Esophagus muscularis mucosa (tissue), 4 donors: ENCODE measurements around the gene HLX. TPM values are rescaled to one million over a fixed set of nuclear protein-coding genes. Genes with fewer than 3 reads are reported as not detected.
A peak's percentile ranks its signal among the peaks of the same experiment; 100 is the strongest.

Experiments
- DNase-seq: peaks from one replicate; pipeline ENCODE4 v3.0.0-alpha.2; 2017; ENCODE audit errors: extremely low spot score
- H3K27ac ChIP-seq, 4 donors: fragments of 200-600 bp; sonication (generic); replicated peaks in 1 of 4; 1 replicate in 3 of 4; 2 replicates in 1 of 4; pipeline ENCODE4 v1.5.1; 2016 to 2019; ENCODE audit warnings: mild to moderate bottlenecking in 1 of 4
- H3K27me3 ChIP-seq, 4 donors: fragments of 200-600 bp; sonication (generic); one replicate each; pipeline versions ENCODE4 v1.5.1 to v1.6.0; 2016 to 2019
- H3K36me3 ChIP-seq, 4 donors: fragments of 200-600 bp; sonication (generic); one replicate each; pipeline ENCODE4 v1.5.1; 2016 to 2019
- H3K4me1 ChIP-seq, 4 donors: fragments of 200-600 bp; sonication (generic); one replicate each; pipeline ENCODE4 v1.5.1; 2016 to 2019
- H3K4me3 ChIP-seq, 4 donors: fragments of 200-600 bp; sonication (generic); 1 replicate in 2 of 4; 2 replicates in 2 of 4; pipeline ENCODE4 v1.5.1; 2016 to 2019; ENCODE audit warnings: mild to moderate bottlenecking in 4 of 4, moderate library complexity in 1 of 4
- H3K9me3 ChIP-seq, 4 donors: fragments of 200-600 bp; sonication (generic); 1 replicate in 3 of 4; 2 replicates in 1 of 4; pipeline ENCODE4 v1.5.1; 2016 to 2019
- CTCF ChIP-seq, 3 experiments: fragments of 200-600 bp in 2 of 3; fragments of 450-650 bp in 1 of 3; sonication (generic) in 2 of 3; IDR thresholded peaks; one replicate each; pipeline ENCODE4 v1.5.1; 2017 to 2019; ENCODE audit warnings: antibody characterized with exemption in 3 of 3, mild to moderate bottlenecking in 2 of 3, moderate library complexity in 1 of 3
- EP300 ChIP-seq: sonication (generic); formaldehyde crosslinking; IDR thresholded peaks from one replicate; pipeline ENCODE4 v1.6.1; 2017; ENCODE audit warnings: antibody characterized with exemption
- POLR2A ChIP-seq: fragments of 450-650 bp; IDR thresholded peaks from one replicate; pipeline ENCODE4 v1.6.1; 2017; ENCODE audit warnings: antibody characterized with exemption, moderate library complexity, mild to moderate bottlenecking, low read depth
- POLR2AphosphoS5 ChIP-seq, 2 donors: sonication (generic); formaldehyde crosslinking; IDR thresholded peaks; one replicate each; pipeline ENCODE4 v1.6.1; 2017; ENCODE audit warnings: antibody characterized with exemption in 2 of 2
- WGBS: methylation state at CpG from one replicate; pipeline ENCODE4 v1.1.5; 2018; 5-methylcytosine and 5-hydroxymethylcytosine counted together
- intact Hi-C: fragments of 100-400 bp; cut with DNase I; formaldehyde crosslinking; loops from one replicate; pipeline ENCODE4 v1.15.1; 2023
- total RNA-seq, 4 donors: library from RNA; depleted of rRNA; stranded (reverse); fragments of >200 nt; gene quantifications; one replicate each; pipeline versions ENCODE4 v1.1.0 to v1.2.1, GENCODE V29; 2016

HLX gene
- total RNA-seq, 4 donors from 2014 or later: 8.7 to 27.3 (median 16.1) TPM

- Histone ChIP-seq H3K27me3 (peaks cover 11 to 95% (median 52%) of the 10 kb centered on the region in 4 donors), H3K9me3 (no peaks in the 10 kb centered on the region), H3K4me3 (no peak overlapping the region), H3K4me1 (peaks cover 17 to 41% (median 38%) of the 10 kb centered on the region in 4 donors), H3K27ac (no peak overlapping the region), H3K36me3 (peaks cover 0 to 9% (median 3%) of the 10 kb centered on the region in 4 donors)
- WGBS: 61% methylated on average over 1 of the region's 1 CpG
- intact Hi-C loops: no loop called here
- DNase-seq: peak; percentile 31
- TF ChIP-seq CTCF (IDR thresholded peaks at IDR 0.05) (no peak), POLR2AphosphoS5 (IDR thresholded peaks at IDR 0.05) (no peak), EP300 (no peak)
These were observed 11.4 kb downstream of the HLX start for GRCh38 chr1:220890602-220891001.

- peak; percentile 77 for DNase-seq
- H3K36me3 ChIP-seq: peaks cover 0 to under 1% (median 0%) of the 10 kb centered on the region in 4 donors
- peaks cover 17 to 41% (median 38%) of the 10 kb centered on the region in 4 donors for H3K4me1 ChIP-seq
- 26% methylated on average over 28 of the region's 47 CpGs for WGBS
- H3K4me3 ChIP-seq: no peak overlapping the region
- H3K27ac ChIP-seq: no peak overlapping the region
- intact Hi-C loops: no loop called here
- no peak for TF ChIP-seq POLR2A
- no peak for TF ChIP-seq CTCF (IDR thresholded peaks at IDR 0.05)
- TF ChIP-seq EP300: no peak
- no peak for TF ChIP-seq POLR2AphosphoS5 (IDR thresholded peaks at IDR 0.05)
- peaks cover 11 to 99% (median 52%) of the 10 kb centered on the region in 4 donors for H3K27me3 ChIP-seq
- H3K9me3 ChIP-seq: no peaks in the 10 kb centered on the region
These were observed 12.2 kb downstream of the HLX start for GRCh38 chr1:220891224-220892085.

- Histone ChIP-seq H3K27me3 (peaks cover 11 to 94% (median 52%) of the 10 kb centered on the region in 4 donors), H3K4me3 (no peak overlapping the region), H3K4me1 (peaks cover 17 to 41% (median 38%) of the 10 kb centered on the region in 4 donors), H3K27ac (no peak overlapping the region), H3K36me3 (no peaks in the 10 kb centered on the region), H3K9me3 (no peaks in the 10 kb centered on the region)
- no peak for DNase-seq
- TF ChIP-seq EP300 (no peak), POLR2A (no peak), CTCF (IDR thresholded peaks at IDR 0.05) (no peak), POLR2AphosphoS5 (IDR thresholded peaks at IDR 0.05) (no peak)
- 26% methylated on average over 14 of the region's 16 CpGs for whole genome bisulfite sequencing
- intact Hi-C loops: no loop called here
These were observed 12.8 kb downstream of the HLX start for GRCh38 chr1:220892086-220892376.

- H3K27ac ChIP-seq: no peak overlapping the region
- H3K36me3 ChIP-seq: no peaks in the 10 kb centered on the region
- intact Hi-C loops: no loop called here
- peaks cover 11 to 30% (median 27%) of the 10 kb centered on the region in 4 donors for H3K4me1 ChIP-seq
- 45% methylated on average over 18 of the region's 18 CpGs for WGBS
- DNase-seq: peak; percentile 57
- H3K4me3 ChIP-seq: peak overlapping the region in 1 of 4 donors; percentile 42
- no peaks in the 10 kb centered on the region for H3K9me3 ChIP-seq
- H3K27me3 ChIP-seq: peaks cover 11 to 82% (median 52%) of the 10 kb centered on the region in 4 donors
- TF ChIP-seq EP300 (no peak), POLR2AphosphoS5 (IDR thresholded peaks at IDR 0.05) (no peak), CTCF (IDR thresholded peaks at IDR 0.05) (no peak), POLR2A (no peak)
These were observed 13.9 kb downstream of the HLX start for GRCh38 chr1:220892997-220893700.
